Omental fat pad (tissue), 4 donors: ENCODE measurements around the gene TOP2B. TPM values are rescaled to one million over a fixed set of nuclear protein-coding genes. Genes with fewer than 3 reads are reported as not detected.

Experiments used
- small RNA-seq: library from RNA; depleted of rRNA; stranded (forward); fragments of <200 nt; gene quantifications from one replicate; pipeline ENCODE3, GENCODE V24; 2016
- total RNA-seq, 4 donors: library from RNA; depleted of rRNA; stranded (reverse); fragments of >200 nt; gene quantifications; one replicate each; pipeline ENCODE4 v1.1.0, GENCODE V29; 2016

The TOP2B gene
- total RNA-seq, 4 donors from 2014 or later, result 63.0 to 98.0 (median 64.3) TPM

Small RNA genes lying within 50 kb of the gene (small RNA-seq; reads per million reads assigned to genes)
- gene CRIP1P2, result not detected
- not detected for gene RF01161
- gene RF02271, result not detected

Other genes with a start within 250 kb of the TOP2B start
- gene RARB, start 236.6 kb downstream of the TOP2B start, total RNA-seq, result 10 to 100 TPM in 1 of 4 donors, 1 to 10 TPM in 3; 2.6 to 11.2 (median 3.4) TPM
- gene NGLY1, start 118.5 kb upstream of the TOP2B start, total RNA-seq, result 10 to 100 TPM; 29.2 to 41.9 (median 35.9) TPM
- 1 to 10 TPM; 4.9 to 9.1 (median 6.9) TPM for gene OXSM, start 125.2 kb upstream of the TOP2B start, total RNA-seq